Neural progenitor cell (in vitro differentiated cells): ENCODE measurements around the gene CDKN1A.

Source experiments
- CTCF ChIP-seq: fragments of 200-600 bp; sonication (generic); IDR thresholded peaks from 2 replicates; pipeline ENCODE4 v1.5.1; 2017; ENCODE audit warnings: antibody characterized with exemption, mild to moderate bottlenecking
- EZH2 ChIP-seq: fragments of 200-600 bp; sonication (generic); IDR thresholded peaks from 2 replicates; pipeline ENCODE4 v1.6.1; 2017; ENCODE audit warnings: antibody characterized with exemption, mild to moderate bottlenecking, moderate library complexity

GRCh38 chr6:36666287-36666686 lies 12.2 kb upstream of the CDKN1A start:
- TF ChIP-seq EZH2 (no peak), CTCF (no peak)
